NCI-H2107 treated with DMSO at 0.1 percent for 48 hours (cell line): Measurements from ENCODE around the gene PLXNA3.
"Not testable (repeated sequence)": the region's sequence is repeated elsewhere in the genome, so short reads cannot be mapped to it uniquely, and the experiment has no call there.

ENCODE experiments used
- DNase-seq: peaks from one replicate; lab custom pipeline; 2025; ENCODE audit not compliant: unreplicated experiment; lab: John Stamatoyannopoulos, UW

PLXNA3 gene

GRCh38 chrX:154478728-154479622, 20.9 kb downstream of the PLXNA3 start, which contains the start of gene LAGE3:
LAGE3 (minus strand) TSS chrX:154479281; CDS start chrX:154478915, 366 bp downstream.
- peak; percentile 71 for DNase-seq

- DNase-seq = no peak
Measured at GRCh38 chrX:154481195-154481594, 23.1 kb downstream of the PLXNA3 start.

- DNase-seq = no peak
Measured at GRCh38 chrX:154481911-154482601, 24.0 kb downstream of the PLXNA3 start.

- DNase-seq = no peak
Measured at GRCh38 chrX:154482786-154483185, 24.7 kb downstream of the PLXNA3 start.

GRCh38 chrX:154483325-154483724, 25.2 kb downstream of the PLXNA3 start:
- DNase-seq = no peak

GRCh38 chrX:154484255-154485149, 26.4 kb downstream of the PLXNA3 start:
- DNase-seq = no peak

GRCh38 chrX:154485150-154486051, 27.3 kb downstream of the PLXNA3 start:
- DNase-seq = peak; percentile 20

- no peak for DNase-seq
Measured at GRCh38 chrX:154486052-154486395, 27.9 kb downstream of the PLXNA3 start.

GRCh38 chrX:154486396-154487207, 28.5 kb downstream of the PLXNA3 start, which contains the start of gene UBL4A:
UBL4A (minus strand) TSS chrX:154486615; CDS start chrX:154486584, 31 bp downstream.
- no peak for DNase-seq

- no peak for DNase-seq
Measured at GRCh38 chrX:154487518-154488290, 29.6 kb downstream of the PLXNA3 start.

GRCh38 chrX:154488336-154489075, 30.4 kb downstream of the PLXNA3 start:
- no peak for DNase-seq

- no peak for DNase-seq
Measured at GRCh38 chrX:154489182-154489581, 31.1 kb downstream of the PLXNA3 start.

- no peak for DNase-seq
Measured at GRCh38 chrX:154490021-154490413, 31.9 kb downstream of the PLXNA3 start.

GRCh38 chrX:154490414-154491083, 32.5 kb downstream of the PLXNA3 start, which contains the start of gene SLC10A3:
SLC10A3 (minus strand) TSS chrX:154490629; CDS start chrX:154488940, 1,689 bp downstream.
- peak; percentile 81 for DNase-seq

GRCh38 chrX:154494715-154495114, 36.6 kb downstream of the PLXNA3 start:
- no peak for DNase-seq

- no peak for DNase-seq
Measured at GRCh38 chrX:154495472-154495922, 37.4 kb downstream of the PLXNA3 start.

- not testable (repeated sequence) for DNase-seq
Measured at GRCh38 chrX:154496591-154497137, 38.6 kb downstream of the PLXNA3 start.
